ENCODE data around the gene ZFP42.
"Not testable (repeated sequence)": the region's sequence is repeated elsewhere in the genome, so short reads cannot be mapped to it uniquely, and the experiment has no call there.

The ZFP42 gene

DNA sequence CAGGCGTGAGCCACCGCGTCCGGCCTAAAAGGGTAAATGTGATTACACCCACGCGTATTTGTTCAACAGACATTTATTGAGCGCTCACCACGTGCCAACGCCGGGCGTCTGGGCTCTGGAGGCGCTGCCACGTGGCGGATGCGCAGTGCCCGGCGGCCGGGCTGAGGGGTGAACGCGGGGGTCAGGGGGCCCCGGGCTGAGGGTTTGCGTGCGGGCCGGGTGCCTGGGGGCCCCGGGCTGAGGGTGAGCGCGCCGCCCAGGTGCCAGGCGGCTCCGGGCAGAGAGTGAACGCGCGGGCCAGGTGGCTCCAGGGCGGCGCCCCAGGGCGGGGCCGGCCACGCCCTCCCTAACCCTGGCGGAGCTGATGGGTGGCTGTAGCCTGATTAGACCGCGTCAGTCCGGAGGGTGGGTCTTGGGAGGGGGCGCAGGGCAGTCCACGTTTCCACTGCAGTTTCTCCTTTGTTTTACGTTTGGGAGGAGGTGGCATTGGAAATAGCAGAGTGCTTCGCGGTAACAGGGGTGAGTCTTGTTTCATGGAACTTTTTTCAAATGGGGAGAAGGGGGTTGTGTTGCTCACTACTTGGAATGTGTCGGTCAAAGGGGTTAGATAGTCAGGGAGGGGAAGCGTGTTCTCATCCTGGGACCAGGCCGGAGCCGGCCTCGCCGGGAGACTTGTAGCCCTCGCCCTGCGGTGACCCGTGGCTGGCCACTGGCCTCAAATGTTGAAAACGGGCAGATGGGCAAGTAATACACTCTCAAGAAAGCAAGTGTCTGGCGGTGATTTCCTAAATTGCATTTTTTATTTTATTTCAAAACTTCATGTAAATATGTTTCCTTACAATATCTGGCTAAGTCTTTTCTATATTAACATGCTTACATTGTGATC, at the start of gene ZFP42:
Gene ZFP42, plus strand, starts transcription at position 450 of the 886 bp plus-strand sequence. CDS start 7,037 bp downstream, outside the sequence.
- no peak for DNase-seq

- DNase-seq: no peak
These were observed 34.4 kb upstream of the ZFP42 start for GRCh38 chr4:187961171-187961570.

- DNase-seq: no peak
These were observed 33.6 kb upstream of the ZFP42 start for GRCh38 chr4:187961961-187962360.

GRCh38 chr4:187962926-187963325, 32.6 kb upstream of the ZFP42 start:
- DNase-seq: no peak

DNA sequence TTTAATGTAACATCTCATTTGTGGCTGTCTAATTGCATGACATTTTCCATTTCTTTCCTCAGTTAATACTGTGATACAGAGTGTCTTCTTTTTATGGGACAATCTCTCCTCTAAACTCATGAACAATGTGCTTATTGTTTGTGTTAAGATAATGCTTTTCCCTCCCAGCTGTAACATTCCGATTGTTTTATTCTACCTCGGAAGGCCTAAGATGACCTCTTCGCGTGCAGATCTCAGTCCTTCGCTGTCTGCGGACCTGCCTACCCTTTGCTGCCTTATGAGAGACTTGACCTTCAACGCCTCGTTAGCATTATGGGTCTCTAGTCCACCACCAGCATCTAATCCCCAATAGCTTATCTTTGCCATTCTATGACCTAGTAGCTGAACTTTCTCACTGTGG, 29.8 kb upstream of the ZFP42 start:
- DNase-seq: no peak

- no peak for DNase-seq
These were observed 23.4 kb upstream of the ZFP42 start for GRCh38 chr4:187972135-187972534.

DNA sequence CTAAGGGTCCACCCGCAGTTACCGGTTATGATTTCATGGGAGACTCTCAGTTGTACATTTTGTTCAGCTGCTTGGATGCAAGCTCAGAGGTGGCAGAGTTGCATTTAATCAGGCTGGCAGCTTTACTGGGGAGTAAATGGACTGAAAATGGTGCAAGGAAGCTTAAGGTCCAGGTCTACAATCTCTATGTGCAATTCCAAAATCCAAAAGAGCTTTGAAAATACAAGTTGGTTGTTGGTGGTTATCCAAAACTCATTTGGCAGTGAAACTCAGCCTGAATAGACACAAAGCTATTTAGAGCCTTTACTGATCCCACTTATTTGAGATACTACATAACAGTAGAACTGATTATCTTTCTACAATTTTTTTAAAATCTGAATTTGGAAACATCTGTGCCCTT, 11.8 kb upstream of the ZFP42 start:
- DNase-seq: no peak

GRCh38 chr4:187992971-187993370, 2.6 kb upstream of the ZFP42 start:
- no peak for DNase-seq

- DNase-seq: no peak
These were observed 1.7 kb upstream of the ZFP42 start for GRCh38 chr4:187993827-187994226.

DNA sequence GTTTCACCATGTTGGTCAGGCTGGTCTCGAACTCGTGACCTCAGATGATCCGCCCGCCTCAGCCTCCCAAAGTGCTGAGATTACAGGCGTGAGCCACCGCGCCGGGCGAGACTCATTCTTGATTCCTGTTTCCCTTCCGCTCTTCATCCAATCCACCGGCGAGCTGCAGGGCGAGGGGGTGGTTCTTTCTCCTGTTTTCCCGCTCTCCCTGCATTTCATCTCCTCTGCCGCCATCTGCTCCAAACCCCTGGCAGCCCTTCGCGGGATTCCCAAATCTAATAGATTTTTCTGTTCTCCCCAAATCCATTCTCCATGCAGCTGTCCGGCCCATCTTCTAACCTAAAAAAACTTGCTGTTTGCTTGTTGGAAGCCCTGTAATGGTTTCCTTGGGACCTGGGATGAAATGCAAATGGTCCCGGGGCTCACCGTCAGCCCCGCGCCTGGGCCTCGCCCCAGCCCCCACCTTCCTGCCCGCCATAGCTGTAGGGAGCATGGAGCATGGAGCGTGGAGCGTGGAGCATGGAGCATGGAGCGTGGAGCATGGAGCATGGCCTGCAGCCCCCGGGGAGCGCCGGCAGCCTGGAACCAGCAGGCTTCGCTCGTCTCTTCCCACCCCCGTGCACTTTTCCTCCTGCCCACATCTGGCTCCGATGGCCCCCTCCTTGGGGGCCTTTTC, 1.1 kb downstream of the ZFP42 start:
- no peak for DNase-seq

GRCh38 chr4:187997991-187998390, 2.4 kb downstream of the ZFP42 start:
- DNase-seq: not testable (repeated sequence)

GRCh38 chr4:187999406-187999932, 3.9 kb downstream of the ZFP42 start:
- DNase-seq: no peak

DNA sequence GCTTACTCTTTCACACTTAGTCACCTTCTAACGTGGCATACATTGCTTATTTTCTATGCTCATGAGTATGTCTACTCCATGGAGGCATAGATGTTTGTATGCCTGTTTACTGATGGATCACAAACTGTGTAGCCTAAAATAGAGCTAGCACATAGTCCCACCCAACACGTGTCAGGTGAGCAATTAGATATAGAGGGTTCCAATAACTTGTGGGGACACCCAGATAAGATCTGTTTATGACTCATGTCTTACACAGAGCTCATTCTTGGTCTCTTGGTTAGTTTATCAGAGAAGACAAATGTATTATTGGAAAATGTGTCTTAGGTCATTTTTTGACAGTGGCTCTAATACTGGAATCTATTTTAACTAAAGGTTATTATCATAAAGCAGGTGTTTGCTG, 6.8 kb downstream of the ZFP42 start:
- no peak for DNase-seq

DNA sequence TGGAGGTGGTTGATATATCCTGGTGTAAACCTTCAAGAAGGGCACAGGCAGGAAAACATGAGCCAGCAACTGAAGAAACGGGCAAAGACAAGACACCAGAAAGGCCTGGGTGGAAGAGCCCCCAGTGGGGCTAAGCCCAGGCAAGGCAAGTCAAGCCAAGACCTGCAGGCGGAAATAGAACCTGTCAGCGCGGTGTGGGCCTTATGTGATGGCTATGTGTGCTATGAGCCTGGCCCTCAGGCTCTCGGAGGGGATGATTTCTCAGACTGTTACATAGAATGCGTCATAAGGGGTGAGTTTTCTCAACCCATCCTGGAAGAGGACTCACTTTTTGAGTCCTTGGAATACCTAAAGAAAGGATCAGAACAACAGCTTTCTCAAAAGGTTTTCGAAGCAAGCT, 7.2 kb downstream of the ZFP42 start:
- DNase-seq: no peak

GRCh38 chr4:188005561-188005960, 10.0 kb downstream of the ZFP42 start:
- DNase-seq: no peak

DNA sequence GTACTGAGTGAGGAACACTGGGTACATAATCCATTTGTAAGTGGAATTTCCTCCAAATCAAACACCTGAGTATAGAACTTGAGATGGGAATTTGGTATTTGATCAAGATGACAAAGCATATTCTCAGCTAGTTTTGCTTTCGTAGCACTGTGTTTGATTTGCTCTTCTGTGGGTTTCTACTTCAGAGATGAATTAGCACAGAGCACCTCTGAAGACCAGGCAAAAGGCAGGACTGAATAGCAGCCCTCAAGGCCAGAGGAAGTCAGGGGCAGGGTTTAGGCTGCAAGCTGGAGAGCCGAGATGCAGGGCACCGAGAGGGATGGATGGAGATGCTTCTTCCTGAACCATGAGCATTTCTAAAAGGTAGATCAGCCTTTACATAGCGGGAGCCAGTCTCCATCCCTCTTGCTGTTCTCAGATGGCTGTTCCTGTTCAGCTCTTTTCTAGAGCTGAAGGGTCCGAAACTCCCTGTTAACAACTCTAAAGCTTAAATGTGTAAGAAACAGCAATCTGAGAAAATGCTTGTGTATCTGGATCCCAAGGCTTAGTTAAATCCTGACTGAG, 10.8 kb downstream of the ZFP42 start:
- DNase-seq: no peak

GRCh38 chr4:188008377-188008776, 12.8 kb downstream of the ZFP42 start:
- no peak for DNase-seq

GRCh38 chr4:188012426-188012945, 16.9 kb downstream of the ZFP42 start:
- DNase-seq: no peak

DNA sequence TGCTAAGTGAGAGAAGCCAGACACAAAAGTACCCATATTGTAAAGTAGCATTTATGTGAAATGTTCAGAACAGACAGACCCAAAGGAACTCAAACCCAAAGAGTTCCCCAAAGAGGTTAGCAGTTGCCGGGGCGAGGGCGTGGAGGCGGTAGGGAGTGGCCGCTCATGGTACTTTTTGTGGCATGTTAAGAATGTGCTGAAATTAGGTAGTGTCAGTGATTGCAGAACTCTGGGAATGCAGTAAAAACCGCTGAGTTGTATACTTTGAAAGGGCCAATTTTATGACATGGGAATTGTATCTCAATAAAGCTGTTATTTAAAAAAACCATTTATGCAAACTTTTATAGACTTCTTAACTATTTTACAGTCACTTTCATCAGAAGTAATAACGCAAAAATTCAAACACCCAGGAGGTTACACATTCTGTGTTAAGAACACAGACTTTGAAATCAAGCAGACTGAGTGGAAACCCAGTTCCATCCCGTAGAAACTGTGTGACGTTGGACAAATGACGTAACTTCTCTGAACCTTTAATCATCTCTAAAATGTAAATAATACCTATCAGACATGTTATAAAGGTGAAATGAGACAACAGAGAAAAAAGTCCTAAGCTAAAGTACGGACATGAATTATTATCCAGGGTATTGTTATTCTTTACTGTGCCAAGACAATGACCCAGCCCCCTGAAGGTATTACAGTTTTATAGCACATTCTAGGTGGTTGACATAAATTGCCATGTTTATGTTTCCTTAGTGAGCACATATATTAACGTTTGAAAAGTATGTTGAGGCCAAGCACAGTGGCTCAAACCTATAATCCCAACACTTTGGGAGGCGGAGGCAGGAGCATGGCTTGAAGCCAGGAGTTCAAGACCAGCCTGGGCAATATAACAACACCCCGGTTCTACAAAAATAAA, 19.7 kb downstream of the ZFP42 start:
- DNase-seq: no peak

GRCh38 chr4:188016754-188017153, 21.2 kb downstream of the ZFP42 start:
- DNase-seq: no peak

- no peak for DNase-seq
These were observed 22.7 kb downstream of the ZFP42 start for GRCh38 chr4:188018262-188018661.

- DNase-seq: no peak
These were observed 26.1 kb downstream of the ZFP42 start for GRCh38 chr4:188021548-188022249.
